Measurements from ENCODE around the gene KRTAP20-2. TPM values are rescaled to one million over a fixed set of nuclear protein-coding genes. Genes with fewer than 3 reads are reported as not detected.

KRTAP20-2 gene
- total and polyA plus RNA-seq, 2 of the 8 experiments (the other 6 are each of a cell fraction or from before 2014, with no cell fraction given): not detected

- POLR2A ChIA-PET (ENCODE audit: partially characterized antibody): no interaction called here
- CTCF ChIA-PET (ENCODE audit: partially characterized antibody): no interaction called here
- FAIRE-seq (no peak), DNase-seq (ENCODE audit: low read depth in 1 of 2, low spot score in 2 of 2) (no peak)
- Histone ChIP-seq H3K56ac (replicated peaks; ENCODE audit: insufficient read length, low read depth, low read length) (no peak overlapping the region), H2BK120ac (replicated peaks; ENCODE audit: low read depth, low read length) (no peak overlapping the region), H2BK20ac (ENCODE audit: low read length) (no peak overlapping the region), H4K5ac (ENCODE audit: insufficient read length, low read depth, low read length) (no peak overlapping the region), H2BK12ac (ENCODE audit: low read depth, low read length) (no peak overlapping the region), H3K4me1 (replicated peaks in 1 of 4; ENCODE audit: control insufficient read depth in 3 of 4, insufficient read depth in 4 of 4, low read length in 3 of 4) (no peaks in the 10 kb centered on the region), H3K36me3 (ENCODE audit: control insufficient read depth in 2 of 4, insufficient read depth in 4 of 4, low read length in 3 of 4) (no peaks in the 10 kb centered on the region), H2BK15ac (ENCODE audit: low read length) (no peak overlapping the region), H2AK5ac (ENCODE audit: low read depth, low read length) (no peak overlapping the region), H3K4me2 (ENCODE audit: insufficient read depth in 1 of 2, low read depth in 2 of 2, low read length in 2 of 2) (no peak overlapping the region), H3K27ac (ENCODE audit: low read depth, low read length) (no peak overlapping the region), H4K91ac (replicated peaks; ENCODE audit: insufficient read length, low read length) (no peak overlapping the region), H3K14ac (ENCODE audit: insufficient read length) (no peak overlapping the region), H2AFZ (ENCODE audit: low read length) (no peak overlapping the region), H4K20me1 (replicated peaks in 1 of 2; ENCODE audit: control insufficient read depth in 1 of 2, insufficient read depth in 2 of 2, low read length in 2 of 2) (no peaks in the 10 kb centered on the region), H3K18ac (ENCODE audit: extremely low read depth, low read length) (no peak overlapping the region), H3K23ac (ENCODE audit: insufficient read length) (no peak overlapping the region), H2BK5ac (ENCODE audit: low read depth, low read length) (no peak overlapping the region), H3K27me3 (replicated peaks in 1 of 4; ENCODE audit: control insufficient read depth in 3 of 4, extremely low read depth in 1 of 4, insufficient read depth in 3 of 4, low read length in 3 of 4) (no peaks in the 10 kb centered on the region), H3K9me3 (ENCODE audit: insufficient read depth in 2 of 2, low read depth in 1 of 2, low read length in 1 of 2) (no peaks in the 10 kb centered on the region), H3K4me3 (ENCODE audit: extremely low read depth in 1 of 4, insufficient read depth in 2 of 4, low read depth in 3 of 4, low read length in 4 of 4) (no peak overlapping the region), H3K9ac (replicated peaks in 1 of 4; ENCODE audit: extremely low read depth in 1 of 4, low read depth in 3 of 4, low read length in 3 of 4) (no peak overlapping the region), H3K79me1 (ENCODE audit: low read depth, low read length) (no peaks in the 10 kb centered on the region), H3K23me2 (ENCODE audit: low read depth, low read length) (no peaks in the 10 kb centered on the region), H4K8ac (ENCODE audit: extremely low read depth, insufficient read depth, low read length) (no peak overlapping the region), H3K4ac (replicated peaks; ENCODE audit: insufficient read length, low read depth, low read length) (no peak overlapping the region), H3K79me2 (ENCODE audit: control insufficient read depth in 1 of 2, insufficient read depth in 2 of 2, low read length in 2 of 2) (no peaks in the 10 kb centered on the region)
- 88% methylated on average over 1 of the region's 1 CpG; no CpG with 5 or more reads in 1 of the 2 experiments for WGBS, 2 experiments (ENCODE audit: extremely low coverage in 1 of 2, insufficient coverage in 1 of 2, insufficient read length in 1 of 2, insufficient replicate concordance in 2 of 2, low coverage in 1 of 2, low lambda C conversion rate in 2 of 2, missing lambda C conversion rate in 1 of 2)
- TF ChIP-seq SIX5 (IDR thresholded peaks at IDR 0.05; ENCODE audit: low read depth, low read length) (no peak), SP4 (IDR thresholded peaks at IDR 0.05; ENCODE audit: low read length) (no peak), EZH2 (IDR thresholded peaks at IDR 0.05; ENCODE audit: low read depth, low read length, severe bottlenecking) (no peak), RBBP5 (IDR thresholded peaks at IDR 0.05; ENCODE audit: borderline replicate concordance, low read depth, low read length) (no peak), MAX (IDR thresholded peaks at IDR 0.05) (no peak), FOSL1 (IDR thresholded peaks at IDR 0.05; ENCODE audit: insufficient read depth, low read depth, low read length) (no peak), SIRT6 (IDR thresholded peaks at IDR 0.05; ENCODE audit: low read length) (no peak), POLR2AphosphoS5 (IDR thresholded peaks at IDR 0.05; ENCODE audit: low read depth, low read length) (no peak), MAFK (IDR thresholded peaks at IDR 0.05; ENCODE audit: low read depth, low read length) (no peak), CTCF (IDR thresholded peaks at IDR 0.05; ENCODE audit: control extremely low read depth in 1 of 3, insufficient read depth in 1 of 3, low read depth in 1 of 3, low read length in 3 of 3) (no peak), SAP30 (IDR thresholded peaks at IDR 0.05; ENCODE audit: insufficient read depth, insufficient replicate concordance, low read length) (no peak), TCF12 (IDR thresholded peaks at IDR 0.05; ENCODE audit: low read depth, low read length) (no peak)
Measured at GRCh38 chr21:30646904-30647414, 12.0 kb downstream of the KRTAP20-2 start.
